AG04449 (cell line): ENCODE measurements around the gene SPIRE2.
"Not testable (repeated sequence)": the region's sequence is repeated elsewhere in the genome, so short reads cannot be mapped to it uniquely, and the experiment has no call there.

Experiments used
- CTCF ChIA-PET: fragments of 350-600 bp; formaldehyde crosslinking; extraction: SDS; loops from one replicate; lab custom pipeline; 2021; ENCODE audit warnings: antibody characterized with exemption; lab: Yijun Ruan, JAX
- POLR2A ChIA-PET: fragments of 400-600, 350-600 bp; formaldehyde crosslinking; extraction: SDS; loops from one replicate; lab custom pipeline; 2020; ENCODE audit warnings: antibody characterized with exemption, inconsistent platforms; lab: Yijun Ruan, JAX
- DNase-seq: peaks from one replicate; pipeline ENCODE4 v3.0.0-alpha.2; 2010; ENCODE audit warnings: low read depth, low spot score
- H3K4me3 ChIP-seq: 2 replicates; pipeline ENCODE4 v1.5.1; 2011; ENCODE audit warnings: low read depth, mild to moderate bottlenecking, control low read depth, low read length
- CTCF ChIP-seq: IDR thresholded peaks from one replicate; pipeline ENCODE4 v1.5.1; 2011; ENCODE audit warnings: mild to moderate bottlenecking, moderate library complexity, low read length, control low read depth, inconsistent platforms; ENCODE audit not compliant: insufficient read depth; ENCODE audit errors: missing control alignments

The SPIRE2 gene

DNA sequence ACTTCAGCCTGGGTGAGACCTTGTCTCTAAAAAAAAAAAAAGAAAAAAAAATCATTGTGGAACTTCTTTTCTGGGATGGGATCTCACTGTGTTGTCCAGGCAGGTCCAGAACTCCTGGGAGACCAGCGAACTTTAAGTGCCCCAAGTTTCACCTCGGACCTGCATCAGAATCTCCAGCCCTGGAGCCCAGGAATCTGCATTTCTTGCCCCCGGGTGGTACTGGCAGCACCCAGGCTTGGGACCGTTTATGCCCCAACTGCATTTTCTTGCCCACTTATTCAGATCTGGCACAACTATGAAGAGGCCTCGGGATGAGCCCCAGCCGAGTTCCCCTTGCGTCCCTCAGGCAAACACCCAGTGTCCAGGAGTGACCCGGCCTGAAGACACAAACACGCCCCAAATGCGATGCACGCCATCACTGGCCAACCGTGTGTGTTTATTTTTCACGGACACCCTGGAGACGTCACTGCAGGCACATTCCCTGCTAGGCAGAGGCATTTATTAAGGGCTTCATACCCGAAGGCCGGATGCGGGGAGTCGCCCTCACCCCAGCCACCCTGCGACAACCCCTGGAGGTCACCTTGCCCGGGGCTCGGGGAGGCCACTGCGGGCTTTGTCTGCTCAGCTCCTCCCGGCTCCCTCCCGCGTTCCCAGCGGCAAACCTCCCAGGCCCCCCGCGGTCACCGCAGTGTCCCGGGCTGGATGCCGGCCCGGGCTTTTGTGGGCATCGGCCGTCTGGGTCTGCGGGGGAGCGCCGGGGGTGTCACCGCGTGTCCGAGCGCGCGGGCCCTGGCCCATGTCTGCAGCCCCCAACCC is 684 bp upstream of the SPIRE2 start:
- no peak for DNase-seq
- ChIA-PET CTCF (interaction anchor here (1.4 to 2.0 kb wide), 2 partner anchors 33 to 122 kb away, joined by 3 to 7 read pairs; no protein-coding TSS in a partner anchor), POLR2A (no interaction called here)
- no peak for TF ChIP-seq CTCF
- H3K4me3 ChIP-seq, result peak overlapping the region; percentile 56

- ChIA-PET POLR2A (no interaction called here), CTCF (interaction anchor here (0.9 to 2.0 kb wide), 4 partner anchors 12 to 129 kb away, joined by 3 to 7 read pairs (median 3); partner anchors contain the start of gene FANCA)
- peak overlapping the region; percentile 56 for H3K4me3 ChIP-seq
- TF ChIP-seq CTCF, result no peak
- DNase-seq, result no peak
Observed at GRCh38 chr16:89828870-89829629, 775 bp downstream of the SPIRE2 start.

- ChIA-PET CTCF (interaction anchor here (0.9 to 2.0 kb wide), 3 partner anchors 13 to 130 kb away, joined by 3 to 7 read pairs (median 3); partner anchors contain the start of gene FANCA), POLR2A (no interaction called here)
- DNase-seq, result no peak
- no peak overlapping the region for H3K4me3 ChIP-seq
- TF ChIP-seq CTCF, result no peak
Observed at GRCh38 chr16:89829630-89830437, 1.6 kb downstream of the SPIRE2 start.

DNA sequence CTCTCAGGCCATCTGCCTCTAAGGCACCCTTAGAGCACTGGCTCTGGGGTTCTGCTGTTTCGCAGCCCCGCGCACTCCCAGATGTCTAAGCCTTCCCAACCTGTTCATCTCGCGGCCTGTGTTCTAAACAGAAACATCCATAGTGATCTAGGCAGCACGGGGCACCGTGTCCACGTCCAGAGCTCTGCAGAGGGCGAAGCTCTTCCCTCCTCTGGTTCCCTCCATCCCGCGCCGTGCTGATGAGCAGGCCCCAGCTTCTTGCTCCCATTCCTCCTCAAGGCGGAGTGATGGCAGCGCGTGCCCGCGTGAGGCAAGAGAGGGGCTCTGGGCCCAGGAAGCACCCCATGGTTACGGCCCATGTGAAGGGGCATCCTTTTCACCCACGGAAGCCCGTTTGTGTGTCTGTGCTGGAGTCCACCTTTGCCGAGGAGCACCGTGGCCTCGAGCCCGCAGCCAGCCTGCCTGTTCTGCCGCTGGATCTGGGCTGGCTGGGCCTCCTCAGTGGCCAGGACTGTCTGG is 3.6 kb downstream of the SPIRE2 start:
- ChIA-PET POLR2A (no interaction called here), CTCF (interaction anchor here (0.5 kb wide), 1 partner anchor 28 kb away, joined by 3 read pairs; no protein-coding TSS in a partner anchor)
- no peak for TF ChIP-seq CTCF
- DNase-seq, result no peak
- no peak overlapping the region for H3K4me3 ChIP-seq

DNA sequence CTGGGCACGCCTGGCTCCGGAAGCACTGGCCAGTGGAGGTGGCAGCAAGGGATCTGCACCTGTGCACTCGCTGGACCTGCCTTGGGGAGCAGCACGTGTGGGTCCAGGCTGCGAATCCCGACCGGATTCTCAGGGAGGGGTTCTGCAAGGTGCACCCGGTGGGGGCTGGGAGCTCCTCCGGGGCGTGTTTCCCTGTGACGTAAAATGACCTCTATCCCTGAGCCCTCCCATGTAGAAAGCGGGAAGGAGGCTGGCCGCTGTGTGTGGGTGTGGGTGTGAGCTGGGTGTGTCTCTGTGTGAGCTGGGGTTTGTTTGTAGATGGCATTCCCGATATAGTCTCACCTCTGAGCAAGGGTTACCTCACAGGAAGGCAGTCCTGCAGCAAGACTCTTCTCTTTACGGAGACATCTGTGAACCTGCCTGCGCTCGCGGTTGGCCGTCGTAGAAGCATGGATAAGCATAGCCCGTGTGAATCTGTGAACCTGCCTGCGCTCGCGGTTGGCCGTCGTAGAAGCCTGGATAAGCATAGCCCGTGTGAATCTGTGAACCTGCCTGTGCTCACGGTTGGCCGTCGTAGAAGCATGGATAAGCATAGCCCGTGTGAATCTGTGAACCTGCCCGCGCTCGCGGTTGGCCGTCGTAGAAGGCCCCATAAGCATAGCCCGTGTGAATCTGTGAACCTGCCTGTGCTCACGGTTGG is 5.5 kb downstream of the SPIRE2 start:
- DNase-seq, POLR2A ChIA-PET, CTCF ChIA-PET, H3K4me3 ChIP-seq: not testable (repeated sequence)

DNA sequence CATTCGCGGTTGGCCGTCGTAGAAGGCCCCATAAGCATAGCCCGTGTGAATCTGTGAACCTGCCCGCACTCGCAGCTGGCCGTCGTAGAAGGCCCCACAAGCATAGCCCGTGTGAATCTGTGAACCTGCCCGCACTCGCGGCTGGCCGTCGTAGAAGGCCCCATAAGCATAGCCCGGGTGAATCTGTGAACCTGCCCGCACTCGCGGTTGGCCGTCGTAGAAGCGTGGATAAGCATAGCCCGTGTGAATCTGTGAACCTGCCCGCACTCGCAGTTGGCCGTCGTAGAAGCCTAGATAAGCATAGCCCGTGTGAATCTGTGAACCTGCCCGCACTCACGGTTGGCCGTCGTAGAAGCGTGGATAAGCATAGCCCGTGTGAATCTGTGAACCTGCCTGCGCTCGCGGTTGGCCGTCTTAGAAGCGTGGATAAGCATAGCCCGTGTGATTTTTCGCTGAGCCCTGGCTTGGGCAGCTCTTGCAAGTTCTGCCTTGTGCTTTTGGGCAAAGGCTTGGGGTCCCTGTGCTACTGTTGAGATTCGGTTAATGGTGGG is 6.6 kb downstream of the SPIRE2 start:
- POLR2A ChIA-PET, DNase-seq, CTCF ChIA-PET, H3K4me3 ChIP-seq: not testable (repeated sequence)

DNA sequence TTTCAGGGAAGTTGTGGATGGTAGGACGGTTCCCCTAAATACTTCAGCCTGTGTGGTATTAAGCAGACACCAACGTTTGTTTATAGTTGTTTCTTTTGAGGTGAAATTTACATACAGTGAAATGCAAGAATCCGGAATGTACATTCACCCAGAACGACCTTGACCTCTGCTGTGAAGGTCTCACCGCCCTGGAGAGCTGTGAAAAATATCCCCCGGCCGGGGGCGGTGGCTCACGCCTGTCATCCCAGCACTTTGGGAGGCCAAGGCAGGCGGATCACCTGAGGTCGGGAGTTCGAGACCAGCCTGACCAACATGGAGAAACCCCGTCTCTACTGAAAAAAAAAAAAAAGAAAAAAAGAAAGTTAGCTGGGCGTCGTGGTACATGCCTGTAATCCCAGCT is 8.2 kb downstream of the SPIRE2 start:
- DNase-seq, H3K4me3 ChIP-seq, POLR2A ChIA-PET, CTCF ChIA-PET: not testable (repeated sequence)
